AG09309 (cell line): Measurements from ENCODE around the gene SLC16A8.

Experiments
- DNase-seq: peaks from one replicate; pipeline ENCODE4 v3.0.0-alpha.2; 2010; ENCODE audit warnings: low read depth
- H3K4me3 ChIP-seq: 2 replicates; pipeline ENCODE4 v1.5.1; 2011; ENCODE audit warnings: mild to moderate bottlenecking, low read depth, low read length, moderate library complexity; ENCODE audit not compliant: control insufficient read depth
- CTCF ChIP-seq: IDR thresholded peaks from 2 replicates; pipeline ENCODE4 v1.5.1; 2011; ENCODE audit warnings: mild to moderate bottlenecking, low read depth, low read length, inconsistent platforms; ENCODE audit not compliant: insufficient read depth, control insufficient read depth; ENCODE audit errors: missing control alignments

SLC16A8 gene

DNA sequence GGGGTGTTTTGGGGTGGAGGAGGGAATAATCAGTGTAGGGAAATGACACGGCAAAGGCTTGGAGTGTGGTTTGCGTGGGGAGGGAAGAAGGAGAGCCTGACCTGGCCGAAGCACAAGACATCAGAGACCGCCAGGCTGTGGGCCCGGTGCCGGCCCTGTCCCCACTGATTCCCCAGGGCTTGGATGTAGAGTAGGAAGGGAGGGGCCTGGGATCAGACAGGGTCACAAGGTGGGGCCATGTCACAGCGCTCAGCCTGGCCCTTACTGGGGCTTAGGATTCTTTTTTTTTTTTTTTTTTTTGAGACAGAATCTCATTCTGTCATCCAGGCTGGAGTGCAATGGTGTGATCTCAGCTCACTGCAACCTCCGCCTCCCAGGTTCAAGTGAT is 17.0 kb downstream of the SLC16A8 start:
- TF ChIP-seq CTCF, result no peak
- DNase-seq, result no peak
- no peak overlapping the region for H3K4me3 ChIP-seq

GRCh38 chr22:38066381-38067027 is 17.5 kb downstream of the SLC16A8 start:
- TF ChIP-seq CTCF, result no peak
- H3K4me3 ChIP-seq, result no peak overlapping the region
- DNase-seq, result no peak

DNA sequence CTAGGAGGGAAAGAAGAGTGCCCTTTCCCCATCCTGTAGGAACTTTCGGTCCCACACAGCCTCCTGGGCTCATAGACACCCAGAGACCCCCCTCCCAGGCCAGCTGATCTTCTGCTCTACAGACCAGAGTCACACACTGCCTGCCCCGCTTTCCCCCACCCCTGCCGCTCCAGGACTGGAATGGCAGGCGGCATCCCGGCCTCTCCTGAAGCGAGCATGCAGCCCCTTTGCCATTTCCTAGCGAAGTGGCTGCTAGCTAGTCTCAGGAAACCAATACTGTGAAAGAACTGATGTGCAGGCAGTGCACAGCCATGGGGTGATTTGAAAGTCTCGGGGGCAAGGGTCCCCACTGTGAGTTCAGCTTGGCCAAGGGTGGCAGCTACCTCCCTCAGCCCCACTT is 18.4 kb downstream of the SLC16A8 start:
- no peak for DNase-seq
- no peak overlapping the region for H3K4me3 ChIP-seq
- no peak for TF ChIP-seq CTCF

DNA sequence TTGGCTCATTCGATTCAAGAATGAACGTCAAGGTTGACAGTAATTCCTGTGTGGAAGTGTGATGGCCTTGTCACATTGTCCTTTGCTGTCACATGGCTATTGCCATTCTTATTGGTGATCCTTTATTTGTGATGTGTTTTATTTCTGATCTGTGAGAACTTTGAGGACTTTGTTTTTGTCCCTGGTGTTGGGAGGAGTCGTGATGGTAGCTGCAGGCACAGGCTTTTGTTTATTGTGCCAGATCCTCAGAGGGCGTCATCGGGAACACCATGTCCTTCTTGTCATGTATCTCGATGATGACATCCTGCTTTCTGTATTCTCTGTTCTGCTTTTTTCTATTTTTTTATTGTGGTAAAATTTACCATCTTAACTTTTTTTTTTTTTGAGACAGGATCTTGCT is 21.2 kb downstream of the SLC16A8 start:
- DNase-seq, result no peak
- no peak for TF ChIP-seq CTCF
- no peak overlapping the region for H3K4me3 ChIP-seq

GRCh38 chr22:38056969-38057891 is 26.8 kb downstream of the SLC16A8 start, which contains the start of gene PICK1:
TSS of gene PICK1 (plus strand) at chr22:38057404. CDS start at chr22:38057810, 406 bp downstream.
- DNase-seq, result peak; percentile 68
- H3K4me3 ChIP-seq, result peak within 1 kb of the TSS; percentile 77
- TF ChIP-seq CTCF, result no peak

DNA sequence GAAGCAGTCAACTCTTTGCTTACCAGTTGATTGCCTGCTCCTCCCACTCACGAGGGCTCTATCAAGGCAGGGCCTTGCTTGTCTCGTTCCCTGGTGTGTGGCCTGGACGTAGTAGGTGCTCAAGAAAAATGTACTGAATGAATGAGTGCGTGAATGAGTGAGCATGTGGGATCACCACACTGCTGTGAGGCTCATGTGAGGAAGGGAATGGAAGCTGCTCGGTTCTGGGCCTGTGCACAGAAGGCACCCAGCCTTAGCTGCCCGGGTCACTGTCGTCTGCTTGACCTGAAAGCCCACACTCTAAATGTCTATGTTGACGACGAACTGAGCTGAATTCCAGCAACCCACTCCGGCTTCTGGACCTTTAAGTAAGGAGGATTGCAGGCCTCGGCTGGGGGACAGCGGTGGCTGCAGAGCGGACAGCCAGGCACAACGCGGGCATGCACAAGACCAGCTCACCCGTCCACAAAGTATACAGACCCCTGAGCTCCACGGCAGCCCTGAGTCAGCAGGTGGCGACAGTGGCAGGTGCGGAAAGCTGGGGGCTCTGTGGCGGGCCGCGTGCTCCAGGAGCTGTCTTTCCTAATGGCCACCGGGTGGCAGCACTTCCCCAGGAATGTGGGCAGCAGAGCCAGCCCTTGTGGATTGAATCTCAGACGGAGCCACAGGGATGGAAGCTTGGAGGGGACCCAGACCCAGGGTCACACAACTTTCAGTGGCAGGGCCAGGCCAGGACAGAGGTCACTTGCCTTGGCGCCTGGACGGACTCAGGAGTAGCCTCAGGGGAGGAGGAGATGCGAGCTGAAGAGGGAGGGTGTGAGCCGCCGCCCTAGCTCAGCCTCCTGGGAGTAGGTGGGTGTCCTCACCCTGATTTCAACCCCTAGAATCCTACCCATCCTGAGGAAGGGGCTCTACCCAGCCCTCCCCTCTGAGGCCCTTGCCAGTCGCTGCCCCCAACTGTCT is 31.8 kb downstream of the SLC16A8 start:
- TF ChIP-seq CTCF, result peak; percentile 76
- H3K4me3 ChIP-seq, result no peak overlapping the region
- peak; percentile 28 for DNase-seq
